Measurements from ENCODE around the gene MGST2.

MGST2 gene

GRCh38 chr4:139704915-139705485 lies 39.4 kb downstream of the MGST2 start:
- ATAC-seq = no peak
- TF ChIP-seq SNAI2 (CRISPR knock-in tag; IDR thresholded peaks at IDR 0.05) (no peak), TOX (CRISPR knock-in tag; IDR thresholded peaks at IDR 0.05; ENCODE audit: borderline replicate concordance) (no peak), ZNF8 (CRISPR knock-in tag; IDR thresholded peaks at IDR 0.05) (no peak), ISL1 (CRISPR knock-in tag; IDR thresholded peaks at IDR 0.05) (no peak), ARNTL (CRISPR knock-in tag; IDR thresholded peaks at IDR 0.05; ENCODE audit: borderline replicate concordance, low read depth) (no peak), OSR1 (CRISPR knock-in tag; IDR thresholded peaks at IDR 0.05) (no peak), RARB (CRISPR knock-in tag; IDR thresholded peaks at IDR 0.05) (no peak), ZC3H10 (CRISPR knock-in tag; IDR thresholded peaks at IDR 0.05) (no peak), ESRRG (CRISPR knock-in tag; IDR thresholded peaks at IDR 0.05) (no peak), TCF4 (CRISPR knock-in tag; IDR thresholded peaks at IDR 0.05; ENCODE audit: borderline replicate concordance) (no peak), PPARA (CRISPR knock-in tag; IDR thresholded peaks at IDR 0.05; ENCODE audit: borderline replicate concordance) (no peak)
- TF ChIP-seq, protein P1, sequence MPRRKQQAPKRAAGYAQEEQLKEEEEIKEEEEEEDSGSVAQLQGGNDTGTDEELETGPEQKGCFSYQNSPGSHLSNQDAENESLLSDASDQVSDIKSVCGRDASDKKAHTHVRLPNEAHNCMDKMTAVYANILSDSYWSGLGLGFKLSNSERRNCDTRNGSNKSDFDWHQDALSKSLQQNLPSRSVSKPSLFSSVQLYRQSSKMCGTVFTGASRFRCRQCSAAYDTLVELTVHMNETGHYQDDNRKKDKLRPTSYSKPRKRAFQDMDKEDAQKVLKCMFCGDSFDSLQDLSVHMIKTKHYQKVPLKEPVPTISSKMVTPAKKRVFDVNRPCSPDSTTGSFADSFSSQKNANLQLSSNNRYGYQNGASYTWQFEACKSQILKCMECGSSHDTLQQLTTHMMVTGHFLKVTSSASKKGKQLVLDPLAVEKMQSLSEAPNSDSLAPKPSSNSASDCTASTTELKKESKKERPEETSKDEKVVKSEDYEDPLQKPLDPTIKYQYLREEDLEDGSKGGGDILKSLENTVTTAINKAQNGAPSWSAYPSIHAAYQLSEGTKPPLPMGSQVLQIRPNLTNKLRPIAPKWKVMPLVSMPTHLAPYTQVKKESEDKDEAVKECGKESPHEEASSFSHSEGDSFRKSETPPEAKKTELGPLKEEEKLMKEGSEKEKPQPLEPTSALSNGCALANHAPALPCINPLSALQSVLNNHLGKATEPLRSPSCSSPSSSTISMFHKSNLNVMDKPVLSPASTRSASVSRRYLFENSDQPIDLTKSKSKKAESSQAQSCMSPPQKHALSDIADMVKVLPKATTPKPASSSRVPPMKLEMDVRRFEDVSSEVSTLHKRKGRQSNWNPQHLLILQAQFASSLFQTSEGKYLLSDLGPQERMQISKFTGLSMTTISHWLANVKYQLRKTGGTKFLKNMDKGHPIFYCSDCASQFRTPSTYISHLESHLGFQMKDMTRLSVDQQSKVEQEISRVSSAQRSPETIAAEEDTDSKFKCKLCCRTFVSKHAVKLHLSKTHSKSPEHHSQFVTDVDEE (CRISPR knock-in tag; IDR thresholded peaks at IDR 0.05) = no peak
- TF ChIP-seq, protein P2, sequence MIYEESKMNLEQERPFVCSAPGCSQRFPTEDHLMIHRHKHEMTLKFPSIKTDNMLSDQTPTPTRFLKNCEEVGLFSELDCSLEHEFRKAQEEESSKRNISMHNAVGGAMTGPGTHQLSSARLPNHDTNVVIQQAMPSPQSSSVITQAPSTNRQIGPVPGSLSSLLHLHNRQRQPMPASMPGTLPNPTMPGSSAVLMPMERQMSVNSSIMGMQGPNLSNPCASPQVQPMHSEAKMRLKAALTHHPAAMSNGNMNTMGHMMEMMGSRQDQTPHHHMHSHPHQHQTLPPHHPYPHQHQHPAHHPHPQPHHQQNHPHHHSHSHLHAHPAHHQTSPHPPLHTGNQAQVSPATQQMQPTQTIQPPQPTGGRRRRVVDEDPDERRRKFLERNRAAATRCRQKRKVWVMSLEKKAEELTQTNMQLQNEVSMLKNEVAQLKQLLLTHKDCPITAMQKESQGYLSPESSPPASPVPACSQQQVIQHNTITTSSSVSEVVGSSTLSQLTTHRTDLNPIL (CRISPR knock-in tag; IDR thresholded peaks at IDR 0.05; ENCODE audit: low read depth) = no peak

DNA sequence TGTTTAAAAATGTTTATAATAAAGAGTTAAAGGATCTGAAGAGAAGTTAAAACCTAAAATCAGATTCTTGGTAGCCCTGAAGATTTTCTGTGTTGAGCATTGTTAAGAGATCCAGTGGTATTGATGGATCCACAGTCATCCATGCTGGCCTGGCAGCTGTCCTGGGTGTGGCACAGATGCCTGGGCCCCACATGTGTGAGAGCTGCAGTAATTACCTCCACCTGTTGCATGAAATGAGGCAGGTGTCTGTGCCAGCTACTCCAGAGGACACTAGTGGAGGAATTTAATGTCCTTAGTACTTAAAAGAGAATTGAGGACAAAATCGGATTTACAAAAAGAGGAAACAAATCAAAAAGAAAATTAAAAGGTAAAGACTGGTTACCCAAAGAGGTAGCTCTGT lies 44.0 kb downstream of the MGST2 start:
- ATAC-seq = no peak
- no peak for TF ChIP-seq CSDC2 (CRISPR knock-in tag; IDR thresholded peaks at IDR 0.05)
- no peak for TF ChIP-seq ZFP3 (CRISPR knock-in tag; IDR thresholded peaks at IDR 0.05)
- TF ChIP-seq, protein P3, sequence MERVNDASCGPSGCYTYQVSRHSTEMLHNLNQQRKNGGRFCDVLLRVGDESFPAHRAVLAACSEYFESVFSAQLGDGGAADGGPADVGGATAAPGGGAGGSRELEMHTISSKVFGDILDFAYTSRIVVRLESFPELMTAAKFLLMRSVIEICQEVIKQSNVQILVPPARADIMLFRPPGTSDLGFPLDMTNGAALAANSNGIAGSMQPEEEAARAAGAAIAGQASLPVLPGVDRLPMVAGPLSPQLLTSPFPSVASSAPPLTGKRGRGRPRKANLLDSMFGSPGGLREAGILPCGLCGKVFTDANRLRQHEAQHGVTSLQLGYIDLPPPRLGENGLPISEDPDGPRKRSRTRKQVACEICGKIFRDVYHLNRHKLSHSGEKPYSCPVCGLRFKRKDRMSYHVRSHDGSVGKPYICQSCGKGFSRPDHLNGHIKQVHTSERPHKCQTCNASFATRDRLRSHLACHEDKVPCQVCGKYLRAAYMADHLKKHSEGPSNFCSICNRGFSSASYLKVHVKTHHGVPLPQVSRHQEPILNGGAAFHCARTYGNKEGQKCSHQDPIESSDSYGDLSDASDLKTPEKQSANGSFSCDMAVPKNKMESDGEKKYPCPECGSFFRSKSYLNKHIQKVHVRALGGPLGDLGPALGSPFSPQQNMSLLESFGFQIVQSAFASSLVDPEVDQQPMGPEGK (CRISPR knock-in tag; IDR thresholded peaks at IDR 0.05; ENCODE audit: borderline replicate concordance) = no peak
- TF ChIP-seq BACH2 (CRISPR knock-in tag; IDR thresholded peaks at IDR 0.05; ENCODE audit: borderline replicate concordance) = no peak
- TF ChIP-seq ZNF565 (CRISPR knock-in tag; conservative IDR thresholded peaks at IDR 0.05; ENCODE audit: low read depth) = no peak
- no peak for TF ChIP-seq ZNF8 (CRISPR knock-in tag; IDR thresholded peaks at IDR 0.05)
- TF ChIP-seq ZNF70 (CRISPR knock-in tag; IDR thresholded peaks at IDR 0.05) = no peak

DNA sequence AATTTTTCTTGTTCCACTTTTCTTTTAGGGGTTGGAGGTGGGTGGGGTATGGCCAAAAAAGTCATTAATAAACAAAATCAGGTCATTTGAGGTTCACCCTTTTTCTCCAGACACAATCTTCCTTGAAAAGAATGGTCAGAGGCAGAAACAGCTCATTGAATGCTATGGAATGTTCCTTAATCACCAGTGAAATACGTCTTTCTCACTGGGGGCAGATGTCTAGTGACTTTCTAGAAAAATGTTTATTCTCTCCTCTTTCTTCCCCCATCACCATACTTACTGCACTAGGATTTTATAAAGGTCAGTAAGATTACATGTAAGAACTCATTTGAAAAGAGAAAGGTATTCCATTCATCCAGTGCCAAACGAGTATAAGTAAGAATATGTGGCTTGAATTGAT lies 44.5 kb downstream of the MGST2 start:
- ATAC-seq = no peak
- TF ChIP-seq ZNF565 (CRISPR knock-in tag; conservative IDR thresholded peaks at IDR 0.05; ENCODE audit: low read depth) = no peak
- TF ChIP-seq, protein P1 (CRISPR knock-in tag; IDR thresholded peaks at IDR 0.05) = no peak
- no peak for TF ChIP-seq ARNTL (CRISPR knock-in tag; IDR thresholded peaks at IDR 0.05; ENCODE audit: borderline replicate concordance, low read depth)
- no peak for TF ChIP-seq BACH2 (CRISPR knock-in tag; IDR thresholded peaks at IDR 0.05; ENCODE audit: borderline replicate concordance)
- TF ChIP-seq ESRRG (CRISPR knock-in tag; IDR thresholded peaks at IDR 0.05) = no peak
- TF ChIP-seq, protein P2 (CRISPR knock-in tag; IDR thresholded peaks at IDR 0.05; ENCODE audit: low read depth) = no peak
- TF ChIP-seq CSRNP3 (CRISPR knock-in tag; IDR thresholded peaks at IDR 0.05) = no peak
- TF ChIP-seq ZNF8 (CRISPR knock-in tag; IDR thresholded peaks at IDR 0.05) = no peak
- no peak for TF ChIP-seq TCF4 (CRISPR knock-in tag; IDR thresholded peaks at IDR 0.05; ENCODE audit: borderline replicate concordance)

All from SK-N-SH treated with all-trans-retinoic acid at 6 μM for 48 hours (cell line).